Embryonic facial prominence (tissue), 1 donor: ENCODE data around the gene SSTR3.
A peak's percentile ranks its signal among the peaks of the same experiment; 100 is the strongest.
"Not testable (repeated sequence)": the region's sequence is repeated elsewhere in the genome, so short reads cannot be mapped to it uniquely, and the experiment has no call there.

Source experiments
- DNase-seq: peaks from one replicate; pipeline ENCODE4 v3.0.0-alpha.2; 2016; ENCODE audit errors: extremely low spot score

SSTR3 gene

GRCh38 chr22:37210041-37210803 lies 2.1 kb downstream of the SSTR3 start:
- no peak for DNase-seq

GRCh38 chr22:37209140-37209845 lies 3.0 kb downstream of the SSTR3 start:
- DNase-seq = no peak

GRCh38 chr22:37208401-37209139 lies 3.7 kb downstream of the SSTR3 start:
- DNase-seq = no peak

- DNase-seq = no peak
Observed at GRCh38 chr22:37207981-37208380, 4.3 kb downstream of the SSTR3 start.

GRCh38 chr22:37206841-37207821 lies 5.1 kb downstream of the SSTR3 start:
- no peak for DNase-seq

GRCh38 chr22:37206118-37206840 lies 6.0 kb downstream of the SSTR3 start:
- no peak for DNase-seq

GRCh38 chr22:37205046-37205445 lies 7.2 kb downstream of the SSTR3 start:
- DNase-seq = no peak

- DNase-seq = no peak
Observed at GRCh38 chr22:37204045-37204655, 8.1 kb downstream of the SSTR3 start.

GRCh38 chr22:37203354-37204044 lies 8.8 kb downstream of the SSTR3 start:
- DNase-seq = no peak

GRCh38 chr22:37202716-37203115 lies 9.6 kb downstream of the SSTR3 start:
- DNase-seq = no peak

- DNase-seq = no peak
Observed at GRCh38 chr22:37202001-37202555, 10.2 kb downstream of the SSTR3 start.

- DNase-seq = not testable (repeated sequence)
Observed at GRCh38 chr22:37201443-37201820, 10.8 kb downstream of the SSTR3 start.

GRCh38 chr22:37199760-37200108 lies 12.5 kb downstream of the SSTR3 start:
- no peak for DNase-seq

GRCh38 chr22:37199103-37199759 lies 13.0 kb downstream of the SSTR3 start:
- DNase-seq = peak; percentile 96

- peak; percentile 34 for DNase-seq
Observed at GRCh38 chr22:37198258-37199102, 13.8 kb downstream of the SSTR3 start.

- DNase-seq = no peak
Observed at GRCh38 chr22:37197451-37198257, 14.6 kb downstream of the SSTR3 start.
